HepG2 (cell line): ENCODE results near the gene UBE2G2. TPM values are rescaled to one million over a fixed set of nuclear protein-coding genes. Genes with fewer than 3 reads are reported as not detected.
A peak's percentile ranks its signal among the peaks of the same experiment; 100 is the strongest.

Experiments
- ASH2L ChIP-seq: fragments of 300-600, 200-600 bp; sonication (generic); IDR thresholded peaks from 2 replicates; pipeline ENCODE4 v1.7.0; 2017; ENCODE audit warnings: low read depth, mild to moderate bottlenecking, moderate library complexity, mixed read lengths, low read length; ENCODE audit not compliant: insufficient read length
- GLMP ChIP-seq: sonication (generic); formaldehyde crosslinking; IDR thresholded peaks from 2 replicates; pipeline ENCODE4 v1.9.0; 2021; ENCODE audit warnings: missing genetic modification reagents, mild to moderate bottlenecking, borderline replicate concordance
- HMGA1 ChIP-seq: sonication (generic); formaldehyde crosslinking; conservative IDR thresholded peaks from 2 replicates; pipeline ENCODE4 v1.4.0; 2020; ENCODE audit warnings: missing genetic modification reagents
- KDM5A ChIP-seq: fragments of 200-600 bp; sonication (generic); IDR thresholded peaks from 2 replicates; pipeline ENCODE4 v1.7.0; 2018; ENCODE audit warnings: antibody characterized with exemption, mild to moderate bottlenecking, low read length, borderline replicate concordance
- PREB ChIP-seq: sonication (generic); formaldehyde crosslinking; IDR thresholded peaks from 2 replicates; pipeline ENCODE4 v1.4.0; 2020; ENCODE audit warnings: missing genetic modification reagents
- RFXANK ChIP-seq: IDR thresholded peaks from 2 replicates; pipeline ENCODE4 v1.6.1; 2016
- SP1 ChIP-seq, 2 experiments: fragments of 450-650 bp in 1 of 2; sonication (generic) in 1 of 2; formaldehyde crosslinking in 1 of 2; IDR thresholded peaks; 2 replicates each; pipeline versions ENCODE4 v1.4.0 to v1.6.1; 2016 to 2020; ENCODE audit warnings: missing genetic modification reagents in 1 of 2
- SUZ12 ChIP-seq: fragments of 150-350 bp; IDR thresholded peaks from 2 replicates; pipeline ENCODE4 v1.6.1; 2014; ENCODE audit warnings: low read depth, low read length
- TRIM22 ChIP-seq: fragments of 450-650 bp; IDR thresholded peaks from 2 replicates; pipeline ENCODE4 v1.6.1; 2017
- ZBTB21 ChIP-seq: sonication (generic); formaldehyde crosslinking; IDR thresholded peaks from 2 replicates; pipeline ENCODE4 v1.4.0; 2020; ENCODE audit warnings: missing genetic modification reagents
- ZBTB7A ChIP-seq: sonication (generic); formaldehyde crosslinking; IDR thresholded peaks from 2 replicates; pipeline ENCODE4 v1.8.0; 2022; ENCODE audit warnings: mild to moderate bottlenecking, missing genetic modification reagents
- ZNF18 ChIP-seq: sonication (generic); formaldehyde crosslinking; IDR thresholded peaks from 2 replicates; pipeline ENCODE4 v1.8.0; 2022; ENCODE audit warnings: mild to moderate bottlenecking, missing genetic modification reagents; ENCODE audit not compliant: insufficient replicate concordance
- ZNF232 ChIP-seq: sonication (generic); formaldehyde crosslinking; IDR thresholded peaks from 2 replicates; pipeline ENCODE4 v1.4.0; 2020; ENCODE audit warnings: missing genetic modification reagents, borderline replicate concordance
- ZNF274 ChIP-seq: sonication (generic); formaldehyde crosslinking; IDR thresholded peaks from 2 replicates; pipeline ENCODE4 v1.5.1; 2020; ENCODE audit warnings: mild to moderate bottlenecking, missing genetic modification reagents
- ZNF280B ChIP-seq: sonication (generic); formaldehyde crosslinking; IDR thresholded peaks from 2 replicates; pipeline ENCODE4 v1.5.0; 2020; ENCODE audit warnings: missing genetic modification reagents, mild to moderate bottlenecking, borderline replicate concordance
- ZNF468 ChIP-seq: sonication (generic); formaldehyde crosslinking; IDR thresholded peaks from 2 replicates; pipeline ENCODE4 v1.8.0; 2022; ENCODE audit warnings: mild to moderate bottlenecking, moderate library complexity, missing genetic modification reagents
- ZNF496 ChIP-seq: sonication (generic); formaldehyde crosslinking; IDR thresholded peaks from 2 replicates; pipeline ENCODE4 v1.8.1; 2023; ENCODE audit warnings: mild to moderate bottlenecking, moderate library complexity, missing genetic modification reagents; ENCODE audit not compliant: insufficient replicate concordance
- polyA plus RNA-seq, 8 experiments: library from polyadenylated mRNA; depleted of rRNA in 3 of 8; stranded (reverse) in 7 of 8; unstranded in 1 of 8; fragments of >200 nt; fragmentation: Illumina TruSeq in 4 of 8; extraction: Trizol in 4 of 8; gene quantifications; 2 replicates each; pipeline versions ENCODE4 v1.2.1 to v1.2.3, GENCODE V29; 2011 to 2016; ENCODE audit warnings: low read depth in 4 of 8, missing spikeins in 1 of 8, mixed read lengths in 1 of 8; ENCODE audit not compliant: insufficient read depth in 1 of 8
- total RNA-seq, 5 experiments: library from RNA; depleted of rRNA; stranded (reverse); fragments of >200 nt; fragmentation: Illumina TruSeq; extraction: Trizol; gene quantifications; 2 replicates each; pipeline ENCODE4 v1.2.3, GENCODE V29; 2016; ENCODE audit warnings: low read depth in 1 of 5
- TF ChIP-seq, protein P1 (sequence below): sonication (generic); formaldehyde crosslinking; IDR thresholded peaks from 2 replicates; pipeline ENCODE4 v1.8.1; 2023; ENCODE audit warnings: missing genetic modification reagents, mild to moderate bottlenecking, borderline replicate concordance

Gene UBE2G2
- total and polyA plus RNA-seq, 2 of the 13 experiments (the other 11 are each of a cell fraction or from before 2014, with no cell fraction given) = 55.4 to 92.0 TPM

- TF ChIP-seq PREB (CRISPR knock-in tag) (no peak; the same call in 1 of the 2 replicates), ZBTB7A (CRISPR knock-in tag) (no peak), HMGA1 (CRISPR knock-in tag) (no peak), ZNF496 (CRISPR knock-in tag) (no peak), ZNF274 (CRISPR knock-in tag) (peak; percentile 88), KDM5A (peak; percentile 90), SP1 (IDR thresholded peaks at IDR 0.05) (no peak), SP1 (CRISPR knock-in tag; IDR thresholded peaks at IDR 0.05) (no peak), ASH2L (peak; percentile 79), RFXANK (CRISPR knock-in tag) (peak; percentile 62; the same call in 1 of the 2 replicates), ZNF232 (CRISPR knock-in tag) (peak; percentile 56; the same call in 1 of the 2 replicates), TRIM22 (no peak), ZNF18 (CRISPR knock-in tag) (peak; percentile 15), SUZ12 (no peak), GLMP (CRISPR knock-in tag) (no peak), ZNF280B (CRISPR knock-in tag) (no peak), ZBTB21 (no peak), ZNF468 (no peak)
- TF ChIP-seq, protein P1, sequence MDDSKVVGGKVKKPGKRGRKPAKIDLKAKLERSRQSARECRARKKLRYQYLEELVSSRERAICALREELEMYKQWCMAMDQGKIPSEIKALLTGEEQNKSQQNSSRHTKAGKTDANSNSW (CRISPR knock-in tag) = peak; percentile 85; the same call in 1 of the 2 replicates
Observed at GRCh38 chr21:44801468-44802395, at the start of gene UBE2G2 (continued).
